ENCODE data around the gene DISP2.

DNA sequence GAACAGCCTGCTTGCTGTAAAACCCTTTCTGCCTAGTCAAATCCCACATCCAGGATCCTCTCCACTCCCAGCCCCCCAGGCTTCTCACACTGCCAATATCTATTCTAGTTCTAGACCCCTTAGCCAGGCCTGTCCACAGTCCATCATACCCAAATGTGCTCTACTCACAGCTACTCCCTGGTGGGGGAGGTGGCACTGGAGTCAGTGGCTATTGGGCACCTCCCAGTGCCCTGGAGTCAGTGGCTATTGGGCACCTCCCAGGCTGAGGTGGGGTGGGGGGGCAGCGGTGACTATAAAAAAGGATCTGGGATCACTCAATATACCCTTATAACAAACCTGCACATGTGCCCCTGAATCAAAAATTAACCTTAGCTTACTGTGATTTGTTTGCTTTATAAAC, 773 bp upstream of the DISP2 start:
- TF ChIP-seq, protein P1, sequence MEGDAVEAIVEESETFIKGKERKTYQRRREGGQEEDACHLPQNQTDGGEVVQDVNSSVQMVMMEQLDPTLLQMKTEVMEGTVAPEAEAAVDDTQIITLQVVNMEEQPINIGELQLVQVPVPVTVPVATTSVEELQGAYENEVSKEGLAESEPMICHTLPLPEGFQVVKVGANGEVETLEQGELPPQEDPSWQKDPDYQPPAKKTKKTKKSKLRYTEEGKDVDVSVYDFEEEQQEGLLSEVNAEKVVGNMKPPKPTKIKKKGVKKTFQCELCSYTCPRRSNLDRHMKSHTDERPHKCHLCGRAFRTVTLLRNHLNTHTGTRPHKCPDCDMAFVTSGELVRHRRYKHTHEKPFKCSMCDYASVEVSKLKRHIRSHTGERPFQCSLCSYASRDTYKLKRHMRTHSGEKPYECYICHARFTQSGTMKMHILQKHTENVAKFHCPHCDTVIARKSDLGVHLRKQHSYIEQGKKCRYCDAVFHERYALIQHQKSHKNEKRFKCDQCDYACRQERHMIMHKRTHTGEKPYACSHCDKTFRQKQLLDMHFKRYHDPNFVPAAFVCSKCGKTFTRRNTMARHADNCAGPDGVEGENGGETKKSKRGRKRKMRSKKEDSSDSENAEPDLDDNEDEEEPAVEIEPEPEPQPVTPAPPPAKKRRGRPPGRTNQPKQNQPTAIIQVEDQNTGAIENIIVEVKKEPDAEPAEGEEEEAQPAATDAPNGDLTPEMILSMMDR (IDR thresholded peaks at IDR 0.05): no peak
- no peak for TF ChIP-seq POLR2A (IDR thresholded peaks at IDR 0.05)

Data from uterus (tissue), 2 donors.